ENCODE results near the gene CLCNKB. TPM values are rescaled to one million over a fixed set of nuclear protein-coding genes. Genes with fewer than 3 reads are reported as not detected.

CLCNKB gene
- total and polyA plus RNA-seq, 2 of the 13 experiments (the other 11 are each of a cell fraction or from before 2014, with no cell fraction given): 0.04 TPM; not detected in 1

- TF ChIP-seq ZNF615 (CRISPR knock-in tag; IDR thresholded peaks at IDR 0.05; ENCODE audit: borderline replicate concordance) (no peak), TOE1 (CRISPR knock-in tag; IDR thresholded peaks at IDR 0.05) (no peak), SNRNP70 (IDR thresholded peaks at IDR 0.05; ENCODE audit: low read depth, low read length) (no peak), CEBPB (IDR thresholded peaks at IDR 0.05; ENCODE audit: borderline replicate concordance, low read depth, low read length) (no peak; the same call in 1 of the 2 replicates), LBX2 (CRISPR knock-in tag; IDR thresholded peaks at IDR 0.05; ENCODE audit: borderline replicate concordance) (no peak; the same call in 1 of the 2 replicates), ZNF562 (CRISPR knock-in tag; IDR thresholded peaks at IDR 0.05; ENCODE audit: borderline replicate concordance) (no peak), TSC22D2 (CRISPR knock-in tag; IDR thresholded peaks at IDR 0.05; ENCODE audit: borderline replicate concordance) (no peak), ZNF317 (CRISPR knock-in tag; IDR thresholded peaks at IDR 0.05) (no peak), ZNF629 (CRISPR knock-in tag; conservative IDR thresholded peaks at IDR 0.05) (no peak), TBX2 (CRISPR knock-in tag; IDR thresholded peaks at IDR 0.05; ENCODE audit: borderline replicate concordance) (no peak), RFX1 (IDR thresholded peaks at IDR 0.05) (peak; percentile 88), CEBPG (CRISPR knock-in tag; IDR thresholded peaks at IDR 0.05) (no peak), MIER2 (CRISPR knock-in tag; IDR thresholded peaks at IDR 0.05) (no peak), SOX5 (CRISPR knock-in tag; IDR thresholded peaks at IDR 0.05; ENCODE audit: borderline replicate concordance) (no peak), ZNF512 (CRISPR knock-in tag; IDR thresholded peaks at IDR 0.05) (no peak), JDP2 (CRISPR knock-in tag; IDR thresholded peaks at IDR 0.05; ENCODE audit: borderline replicate concordance) (no peak), SNAPC4 (CRISPR knock-in tag; IDR thresholded peaks at IDR 0.05) (no peak), NFIC (IDR thresholded peaks at IDR 0.05; ENCODE audit: low read length) (no peak), ZBTB1 (CRISPR knock-in tag; IDR thresholded peaks at IDR 0.05; ENCODE audit: borderline replicate concordance) (no peak), TRIM22 (IDR thresholded peaks at IDR 0.05) (no peak), ATAD3A (CRISPR knock-in tag; IDR thresholded peaks at IDR 0.05) (no peak), TRIM24 (CRISPR knock-in tag; IDR thresholded peaks at IDR 0.05) (no peak), STAT5B (CRISPR knock-in tag; IDR thresholded peaks at IDR 0.05) (no peak), ZNF20 (CRISPR knock-in tag; IDR thresholded peaks at IDR 0.05) (no peak)
These were observed 23.7 kb downstream of the CLCNKB start (continued) for GRCh38 chr1:16067127-16067768.

Measured in HepG2 (cell line).